ENCODE data around the gene ZBTB7C. TPM values are rescaled to one million over a fixed set of nuclear protein-coding genes. Genes with fewer than 3 reads are reported as not detected.

ZBTB7C gene
- total RNA-seq, 2 experiments from 2014 or later: not detected

DNA sequence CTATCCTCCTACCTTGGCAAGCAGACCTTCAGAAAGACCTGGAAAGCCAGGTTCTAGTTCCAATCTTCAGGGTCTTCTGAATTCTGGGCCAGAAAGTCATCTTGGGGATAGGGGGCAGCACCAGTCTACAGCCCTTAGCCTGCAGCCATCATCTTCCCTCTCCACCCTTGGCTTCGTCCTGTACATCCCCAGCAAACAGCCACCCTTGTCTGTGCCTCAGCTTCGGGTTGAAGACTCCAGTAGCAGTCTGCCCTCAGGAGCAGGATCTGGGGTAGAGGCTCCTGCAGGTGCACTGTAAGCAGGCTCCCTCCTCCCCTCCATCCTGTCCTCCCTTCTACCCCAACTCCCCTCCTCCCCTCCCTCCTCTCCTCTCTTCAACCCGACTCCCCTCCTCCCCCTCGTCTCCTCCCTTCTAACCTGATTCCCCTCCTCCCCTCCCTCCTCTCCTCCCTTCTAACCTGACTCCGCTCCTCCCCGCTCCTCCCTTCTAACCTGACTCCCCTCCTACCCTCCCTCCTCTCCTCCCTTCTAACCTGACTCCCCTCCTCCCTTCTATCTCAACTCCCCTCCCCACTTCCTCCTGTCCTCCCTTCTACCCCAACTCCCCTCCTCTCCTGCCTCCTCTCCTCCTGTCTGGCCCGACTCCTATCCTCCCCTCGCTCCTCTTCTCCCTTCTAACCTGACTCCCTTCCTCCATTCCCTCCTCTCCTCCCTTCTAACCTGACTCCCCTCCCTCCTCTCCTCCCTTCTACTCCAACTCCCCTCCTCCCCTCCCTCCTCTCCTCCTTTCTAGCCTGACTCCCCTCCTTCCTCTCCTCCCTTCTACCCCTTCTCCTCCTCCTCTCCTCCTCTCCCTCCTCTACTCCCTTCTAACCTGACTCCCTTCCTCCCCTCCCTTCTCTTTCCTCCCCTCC is 388.6 kb downstream of the ZBTB7C start:
- ChIA-PET POLR2A (interaction anchor here (0.6 kb wide), 1 partner anchor 8 kb away, joined by 3 read pairs; no protein-coding TSS in a partner anchor), CTCF (interaction anchor here (0.8 to 1.6 kb wide), 4 partner anchors 9 to 248 kb away, joined by 3 to 10 read pairs (median 6); no protein-coding TSS in a partner anchor)
- intact Hi-C loops (cut with micrococcal nuclease): no loop called here
- TF ChIP-seq, protein P1, sequence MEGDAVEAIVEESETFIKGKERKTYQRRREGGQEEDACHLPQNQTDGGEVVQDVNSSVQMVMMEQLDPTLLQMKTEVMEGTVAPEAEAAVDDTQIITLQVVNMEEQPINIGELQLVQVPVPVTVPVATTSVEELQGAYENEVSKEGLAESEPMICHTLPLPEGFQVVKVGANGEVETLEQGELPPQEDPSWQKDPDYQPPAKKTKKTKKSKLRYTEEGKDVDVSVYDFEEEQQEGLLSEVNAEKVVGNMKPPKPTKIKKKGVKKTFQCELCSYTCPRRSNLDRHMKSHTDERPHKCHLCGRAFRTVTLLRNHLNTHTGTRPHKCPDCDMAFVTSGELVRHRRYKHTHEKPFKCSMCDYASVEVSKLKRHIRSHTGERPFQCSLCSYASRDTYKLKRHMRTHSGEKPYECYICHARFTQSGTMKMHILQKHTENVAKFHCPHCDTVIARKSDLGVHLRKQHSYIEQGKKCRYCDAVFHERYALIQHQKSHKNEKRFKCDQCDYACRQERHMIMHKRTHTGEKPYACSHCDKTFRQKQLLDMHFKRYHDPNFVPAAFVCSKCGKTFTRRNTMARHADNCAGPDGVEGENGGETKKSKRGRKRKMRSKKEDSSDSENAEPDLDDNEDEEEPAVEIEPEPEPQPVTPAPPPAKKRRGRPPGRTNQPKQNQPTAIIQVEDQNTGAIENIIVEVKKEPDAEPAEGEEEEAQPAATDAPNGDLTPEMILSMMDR (IDR thresholded peaks at IDR 0.05): no peak
- ATAC-seq (no peak), DNase-seq (no peak)
- Mint-ChIP-seq H3K4me3 (no peak overlapping the region), H3K9me3 (no peaks in the 10 kb centered on the region), H3K36me3 (ENCODE audit: low read depth) (no peaks in the 10 kb centered on the region), H3K27ac (no peak overlapping the region), H3K4me1 (ENCODE audit: low read depth) (no peaks in the 10 kb centered on the region), H3K27me3 (peaks cover 14% of the 10 kb centered on the region)

DNA sequence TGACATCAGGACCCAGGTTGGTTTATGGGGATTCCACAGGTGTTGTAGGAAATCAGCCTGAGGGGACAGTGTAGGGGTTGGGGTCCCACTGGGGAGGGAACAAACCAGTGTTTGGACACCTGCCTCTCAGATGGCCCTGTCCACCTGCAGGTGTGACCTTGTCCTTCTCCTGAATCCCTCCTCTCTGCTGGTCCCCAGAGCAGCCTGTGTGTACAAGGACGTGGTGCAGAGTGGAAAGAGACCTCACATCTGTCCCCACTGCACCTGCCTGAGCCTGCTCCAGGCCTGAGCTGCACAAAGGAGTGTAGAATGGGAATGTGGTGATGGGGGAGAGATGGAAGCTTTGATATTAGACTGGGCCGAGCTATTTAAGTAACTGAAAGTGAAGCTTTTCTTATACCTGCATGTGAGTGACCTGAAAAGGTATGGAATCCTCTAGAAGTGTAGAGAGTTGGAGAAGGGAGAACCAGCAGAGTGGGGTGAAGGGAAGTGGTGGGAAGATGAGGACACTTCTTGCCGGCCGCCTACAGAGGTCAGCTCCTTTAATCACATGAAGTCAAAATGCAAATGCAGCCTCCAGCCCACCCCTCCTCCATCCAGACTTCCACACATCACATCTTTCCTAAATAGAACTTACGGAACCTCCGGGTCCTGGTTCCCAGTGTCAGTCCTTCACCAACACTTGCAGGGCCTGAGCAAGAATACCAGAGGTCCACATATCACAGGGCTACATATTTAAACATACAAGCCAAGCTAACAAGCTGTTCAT is 389.4 kb downstream of the ZBTB7C start:
- no peak overlapping the region for H3K4me3 Mint-ChIP-seq
- peaks cover 1% of the 10 kb centered on the region for H3K36me3 Mint-ChIP-seq (ENCODE audit: low read depth)
- ChIA-PET CTCF (interaction anchor here (0.8 to 1.6 kb wide), 3 partner anchors 12 to 247 kb away, joined by 3 to 10 read pairs (median 8); no protein-coding TSS in a partner anchor), POLR2A (interaction anchor here (0.6 kb wide), 1 partner anchor 9 kb away, joined by 3 read pairs; no protein-coding TSS in a partner anchor)
- no peaks in the 10 kb centered on the region for H3K4me1 Mint-ChIP-seq (ENCODE audit: low read depth)
- DNase-seq (no peak), ATAC-seq (no peak)
- no peak overlapping the region for H3K27ac Mint-ChIP-seq
- TF ChIP-seq, protein P1 (IDR thresholded peaks at IDR 0.05): no peak
- H3K9me3 Mint-ChIP-seq: peaks cover 2% of the 10 kb centered on the region
- intact Hi-C loops (cut with micrococcal nuclease): no loop called here
- H3K27me3 Mint-ChIP-seq: peaks cover 15% of the 10 kb centered on the region

- ATAC-seq: no peak
- no peak for DNase-seq
- TF ChIP-seq, protein P1 (IDR thresholded peaks at IDR 0.05): no peak
- peaks cover 17% of the 10 kb centered on the region for H3K27me3 Mint-ChIP-seq
- intact Hi-C loops (cut with micrococcal nuclease): no loop called here
- peaks cover 1% of the 10 kb centered on the region for H3K36me3 Mint-ChIP-seq (ENCODE audit: low read depth)
- no peak overlapping the region for H3K4me3 Mint-ChIP-seq
- CTCF ChIA-PET: interaction anchor here (1.6 kb wide), 2 partner anchors 11 to 246 kb away, joined by 8 to 10 read pairs; no protein-coding TSS in a partner anchor
- POLR2A ChIA-PET: no interaction called here
- H3K27ac Mint-ChIP-seq: no peak overlapping the region
- no peaks in the 10 kb centered on the region for H3K4me1 Mint-ChIP-seq (ENCODE audit: low read depth)
- peaks cover 6% of the 10 kb centered on the region for H3K9me3 Mint-ChIP-seq
Observed at GRCh38 chr18:48018851-48019250, 390.3 kb downstream of the ZBTB7C start.

GRCh38 chr18:48017635-48018034 is 391.5 kb downstream of the ZBTB7C start:
- Mint-ChIP-seq H3K4me3 (no peak overlapping the region), H3K36me3 (ENCODE audit: low read depth) (peaks cover 1% of the 10 kb centered on the region), H3K27me3 (peaks cover 12% of the 10 kb centered on the region), H3K27ac (no peak overlapping the region), H3K4me1 (ENCODE audit: low read depth) (no peaks in the 10 kb centered on the region), H3K9me3 (peaks cover 6% of the 10 kb centered on the region)
- ChIA-PET POLR2A (no interaction called here), CTCF (no interaction called here)
- intact Hi-C loops (cut with micrococcal nuclease): no loop called here
- DNase-seq (no peak), ATAC-seq (no peak)
- TF ChIP-seq, protein P1 (IDR thresholded peaks at IDR 0.05): no peak

All from activated CD8-positive, alpha-beta T cell treated with anti-CD3 and anti-CD28 coated beads for 36 hours (primary cell).